Hair follicle dermal papilla cell (primary cell): ENCODE measurements around the gene NCBP2. TPM values are rescaled to one million over a fixed set of nuclear protein-coding genes. Genes with fewer than 3 reads are reported as not detected.

Experiments used
- total RNA-seq: library from RNA; depleted of rRNA; stranded (reverse); fragments of >200 nt; gene quantifications from 2 replicates; pipeline ENCODE4 v1.2.3, GENCODE V29; 2012

Gene NCBP2
- total RNA-seq = 43.0 and 48.3 TPM in 2 replicates

GRCh38 chr3:196942226-196942914, at the start of gene NCBP2:
Gene NCBP2 (minus strand): TSS chr3:196942528. CDS start chr3:196942503, 25 bp downstream.

GRCh38 chr3:196968233-196969133, 26.2 kb upstream of the NCBP2 start, which contains the start of gene PIGZ:
Gene PIGZ (minus strand): TSS chr3:196968833. CDS start chr3:196952031, 16,802 bp downstream.

Other genes with a start within 250 kb of the NCBP2 start
- 2.8 and 3.0 TPM in 2 replicates for gene CEP19, start 230.3 kb downstream of the NCBP2 start, total RNA-seq
- 15.7 and 18.1 TPM in 2 replicates for gene PIGX, start 230.2 kb downstream of the NCBP2 start, total RNA-seq
- gene PAK2, start 202.7 kb downstream of the NCBP2 start, total RNA-seq = 40.2 and 41.9 TPM in 2 replicates
- gene SENP5, start 74.6 kb downstream of the NCBP2 start, total RNA-seq = 41.8 and 57.6 TPM in 2 replicates
- gene PIGZ, start 26.3 kb upstream of the NCBP2 start, total RNA-seq = 1.5 and 1.6 TPM in 2 replicates
- gene MELTF, start 87.3 kb upstream of the NCBP2 start, total RNA-seq = 6.1 and 7.3 TPM in 2 replicates